K562 (cell line): ENCODE measurements around the gene NDUFAB1. TPM values are rescaled to one million over a fixed set of nuclear protein-coding genes. Genes with fewer than 3 reads are reported as not detected.

Experiments used
- ARID4B ChIP-seq: sonication (generic); formaldehyde crosslinking; IDR thresholded peaks from 2 replicates; pipeline ENCODE4 v1.8.0; 2022; ENCODE audit warnings: mild to moderate bottlenecking, missing genetic modification reagents
- C11orf30 ChIP-seq: fragments of 450-650 bp; IDR thresholded peaks from 2 replicates; pipeline ENCODE4 v1.6.1; 2016; ENCODE audit warnings: low read depth, mild to moderate bottlenecking
- CBFA2T2 ChIP-seq: fragments of 450-650 bp; conservative IDR thresholded peaks from 2 replicates; pipeline ENCODE4 v1.6.1; 2017; ENCODE audit warnings: mild to moderate bottlenecking
- EGR1 ChIP-seq: fragments of 450-650 bp; conservative IDR thresholded peaks from 2 replicates; pipeline ENCODE4 v1.6.1; 2017; ENCODE audit warnings: mild to moderate bottlenecking
- MEIS2 ChIP-seq: fragments of 450-650 bp; IDR thresholded peaks from 2 replicates; pipeline ENCODE4 v1.6.1; 2014; ENCODE audit warnings: mild to moderate bottlenecking; ENCODE audit not compliant: partially characterized antibody
- NEUROD1 ChIP-seq: fragments of 150-350 bp; IDR thresholded peaks from 2 replicates; pipeline ENCODE4 v1.6.1; 2014; ENCODE audit warnings: borderline replicate concordance, low read length, low read depth; ENCODE audit not compliant: partially characterized antibody
- TBL1XR1 ChIP-seq, 2 experiments: IDR thresholded peaks; 2 replicates each; pipeline ENCODE4 v1.6.1; 2012; ENCODE audit warnings: improper control_type of control experiment in 2 of 2, low read length in 2 of 2, mild to moderate bottlenecking in 1 of 2
- THRB ChIP-seq: fragments of 450-650 bp; formaldehyde crosslinking; conservative IDR thresholded peaks from 2 replicates; pipeline ENCODE4 v1.4.0; 2022; ENCODE audit warnings: mild to moderate bottlenecking, missing genetic modification characterization
- polyA plus RNA-seq, 8 experiments: library from polyadenylated mRNA; depleted of rRNA in 4 of 8; stranded (reverse) in 5 of 8; unstranded in 3 of 8; fragments of >200 nt; fragmentation: Nextera tagmentation in 2 of 8; fragmentation: Illumina TruSeq in 1 of 8; extraction: Ambion mirVana in 2 of 8; extraction: Trizol in 1 of 8; gene quantifications; 2 replicates each; pipeline versions ENCODE4 v1.2.1 to v1.2.3, GENCODE V29; 2011 to 2014; ENCODE audit warnings: inconsistent platforms in 1 of 8, missing spikeins in 1 of 8
- total RNA-seq, 7 experiments: library from RNA; depleted of rRNA in 6 of 7; stranded (reverse); fragments of >200 nt in 6 of 7; fragmentation: Illumina TruSeq in 2 of 7; extraction: Trizol in 2 of 7; gene quantifications; 2 replicates each; pipeline versions ENCODE4 v1.2.1 to v1.2.3, GENCODE V29; 2011 to 2021; ENCODE audit warnings: low replicate concordance in 1 of 7
- TF ChIP-seq, protein P1 (sequence below): fragments of 450-650 bp; IDR thresholded peaks from 2 replicates; pipeline ENCODE4 v1.6.1; 2016; ENCODE audit warnings: mild to moderate bottlenecking, moderate library complexity

The NDUFAB1 gene
- total and polyA plus RNA-seq, 9 of the 15 experiments (the other 6 are each of a cell fraction or from before 2014, with no cell fraction given): 123 to 481 (median 238) TPM

DNA sequence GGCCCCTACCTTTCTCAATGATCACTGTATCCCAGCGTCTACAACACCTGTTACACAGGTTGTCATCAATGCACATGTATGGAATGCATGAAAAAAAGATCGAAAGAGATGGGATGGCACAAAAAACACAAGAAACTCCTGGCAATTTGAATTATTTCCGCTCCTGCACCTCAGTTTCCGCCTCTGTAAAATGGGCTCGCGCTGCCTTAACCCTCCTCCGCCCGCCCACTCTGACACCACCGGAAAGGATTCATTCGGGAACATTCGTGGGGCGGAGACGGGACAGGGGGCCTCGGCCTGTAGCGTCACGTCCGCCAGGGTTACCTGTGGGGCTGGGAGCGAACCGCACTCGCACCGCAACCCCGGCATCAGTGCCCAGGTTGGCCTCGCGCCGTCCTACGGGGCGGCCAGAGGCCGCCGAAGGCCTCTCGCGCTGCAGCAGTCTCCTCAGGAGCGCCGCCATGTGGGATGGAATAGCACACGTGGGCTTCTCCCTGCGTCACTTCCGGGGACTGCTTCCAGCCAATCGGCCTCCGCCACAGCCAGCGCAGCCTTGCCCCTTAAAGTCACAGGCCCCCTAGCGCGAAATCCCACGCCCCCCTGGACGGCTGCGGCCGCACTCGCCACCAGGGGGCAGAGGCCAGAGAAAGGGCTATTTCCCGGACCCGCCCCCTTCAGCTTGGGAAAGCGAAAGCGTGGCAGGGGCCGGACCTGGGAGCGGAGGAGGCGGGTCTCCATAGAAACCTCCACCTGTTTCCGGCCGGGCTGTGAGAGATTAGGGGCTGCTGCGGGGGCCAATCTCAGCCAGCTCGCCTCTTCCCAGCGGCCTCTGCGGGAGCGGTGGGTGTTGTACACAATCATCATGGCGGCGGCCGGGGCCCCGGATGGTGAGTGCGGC is 39.0 kb downstream of the NDUFAB1 start, which contains the start of the genes EARS2 and UBFD1 (continued):
- TF ChIP-seq NEUROD1 (peak; percentile 92), MEIS2 (peak; percentile 32), THRB (CRISPR knock-in tag) (0 out of 2 replicates have a peak, but pooled peaks have one; percentile 51), C11orf30 (peak; percentile 86), EGR1 (peak; percentile 96), CBFA2T2 (peak; percentile 52), ARID4B (peak; percentile 98), TBL1XR1 (IDR thresholded peaks at IDR 0.05; ENCODE audit: low read length in 2 of 2) (peak; percentile 19 to 63; a peak in 2 of 4 replicates)
- TF ChIP-seq, protein P1, sequence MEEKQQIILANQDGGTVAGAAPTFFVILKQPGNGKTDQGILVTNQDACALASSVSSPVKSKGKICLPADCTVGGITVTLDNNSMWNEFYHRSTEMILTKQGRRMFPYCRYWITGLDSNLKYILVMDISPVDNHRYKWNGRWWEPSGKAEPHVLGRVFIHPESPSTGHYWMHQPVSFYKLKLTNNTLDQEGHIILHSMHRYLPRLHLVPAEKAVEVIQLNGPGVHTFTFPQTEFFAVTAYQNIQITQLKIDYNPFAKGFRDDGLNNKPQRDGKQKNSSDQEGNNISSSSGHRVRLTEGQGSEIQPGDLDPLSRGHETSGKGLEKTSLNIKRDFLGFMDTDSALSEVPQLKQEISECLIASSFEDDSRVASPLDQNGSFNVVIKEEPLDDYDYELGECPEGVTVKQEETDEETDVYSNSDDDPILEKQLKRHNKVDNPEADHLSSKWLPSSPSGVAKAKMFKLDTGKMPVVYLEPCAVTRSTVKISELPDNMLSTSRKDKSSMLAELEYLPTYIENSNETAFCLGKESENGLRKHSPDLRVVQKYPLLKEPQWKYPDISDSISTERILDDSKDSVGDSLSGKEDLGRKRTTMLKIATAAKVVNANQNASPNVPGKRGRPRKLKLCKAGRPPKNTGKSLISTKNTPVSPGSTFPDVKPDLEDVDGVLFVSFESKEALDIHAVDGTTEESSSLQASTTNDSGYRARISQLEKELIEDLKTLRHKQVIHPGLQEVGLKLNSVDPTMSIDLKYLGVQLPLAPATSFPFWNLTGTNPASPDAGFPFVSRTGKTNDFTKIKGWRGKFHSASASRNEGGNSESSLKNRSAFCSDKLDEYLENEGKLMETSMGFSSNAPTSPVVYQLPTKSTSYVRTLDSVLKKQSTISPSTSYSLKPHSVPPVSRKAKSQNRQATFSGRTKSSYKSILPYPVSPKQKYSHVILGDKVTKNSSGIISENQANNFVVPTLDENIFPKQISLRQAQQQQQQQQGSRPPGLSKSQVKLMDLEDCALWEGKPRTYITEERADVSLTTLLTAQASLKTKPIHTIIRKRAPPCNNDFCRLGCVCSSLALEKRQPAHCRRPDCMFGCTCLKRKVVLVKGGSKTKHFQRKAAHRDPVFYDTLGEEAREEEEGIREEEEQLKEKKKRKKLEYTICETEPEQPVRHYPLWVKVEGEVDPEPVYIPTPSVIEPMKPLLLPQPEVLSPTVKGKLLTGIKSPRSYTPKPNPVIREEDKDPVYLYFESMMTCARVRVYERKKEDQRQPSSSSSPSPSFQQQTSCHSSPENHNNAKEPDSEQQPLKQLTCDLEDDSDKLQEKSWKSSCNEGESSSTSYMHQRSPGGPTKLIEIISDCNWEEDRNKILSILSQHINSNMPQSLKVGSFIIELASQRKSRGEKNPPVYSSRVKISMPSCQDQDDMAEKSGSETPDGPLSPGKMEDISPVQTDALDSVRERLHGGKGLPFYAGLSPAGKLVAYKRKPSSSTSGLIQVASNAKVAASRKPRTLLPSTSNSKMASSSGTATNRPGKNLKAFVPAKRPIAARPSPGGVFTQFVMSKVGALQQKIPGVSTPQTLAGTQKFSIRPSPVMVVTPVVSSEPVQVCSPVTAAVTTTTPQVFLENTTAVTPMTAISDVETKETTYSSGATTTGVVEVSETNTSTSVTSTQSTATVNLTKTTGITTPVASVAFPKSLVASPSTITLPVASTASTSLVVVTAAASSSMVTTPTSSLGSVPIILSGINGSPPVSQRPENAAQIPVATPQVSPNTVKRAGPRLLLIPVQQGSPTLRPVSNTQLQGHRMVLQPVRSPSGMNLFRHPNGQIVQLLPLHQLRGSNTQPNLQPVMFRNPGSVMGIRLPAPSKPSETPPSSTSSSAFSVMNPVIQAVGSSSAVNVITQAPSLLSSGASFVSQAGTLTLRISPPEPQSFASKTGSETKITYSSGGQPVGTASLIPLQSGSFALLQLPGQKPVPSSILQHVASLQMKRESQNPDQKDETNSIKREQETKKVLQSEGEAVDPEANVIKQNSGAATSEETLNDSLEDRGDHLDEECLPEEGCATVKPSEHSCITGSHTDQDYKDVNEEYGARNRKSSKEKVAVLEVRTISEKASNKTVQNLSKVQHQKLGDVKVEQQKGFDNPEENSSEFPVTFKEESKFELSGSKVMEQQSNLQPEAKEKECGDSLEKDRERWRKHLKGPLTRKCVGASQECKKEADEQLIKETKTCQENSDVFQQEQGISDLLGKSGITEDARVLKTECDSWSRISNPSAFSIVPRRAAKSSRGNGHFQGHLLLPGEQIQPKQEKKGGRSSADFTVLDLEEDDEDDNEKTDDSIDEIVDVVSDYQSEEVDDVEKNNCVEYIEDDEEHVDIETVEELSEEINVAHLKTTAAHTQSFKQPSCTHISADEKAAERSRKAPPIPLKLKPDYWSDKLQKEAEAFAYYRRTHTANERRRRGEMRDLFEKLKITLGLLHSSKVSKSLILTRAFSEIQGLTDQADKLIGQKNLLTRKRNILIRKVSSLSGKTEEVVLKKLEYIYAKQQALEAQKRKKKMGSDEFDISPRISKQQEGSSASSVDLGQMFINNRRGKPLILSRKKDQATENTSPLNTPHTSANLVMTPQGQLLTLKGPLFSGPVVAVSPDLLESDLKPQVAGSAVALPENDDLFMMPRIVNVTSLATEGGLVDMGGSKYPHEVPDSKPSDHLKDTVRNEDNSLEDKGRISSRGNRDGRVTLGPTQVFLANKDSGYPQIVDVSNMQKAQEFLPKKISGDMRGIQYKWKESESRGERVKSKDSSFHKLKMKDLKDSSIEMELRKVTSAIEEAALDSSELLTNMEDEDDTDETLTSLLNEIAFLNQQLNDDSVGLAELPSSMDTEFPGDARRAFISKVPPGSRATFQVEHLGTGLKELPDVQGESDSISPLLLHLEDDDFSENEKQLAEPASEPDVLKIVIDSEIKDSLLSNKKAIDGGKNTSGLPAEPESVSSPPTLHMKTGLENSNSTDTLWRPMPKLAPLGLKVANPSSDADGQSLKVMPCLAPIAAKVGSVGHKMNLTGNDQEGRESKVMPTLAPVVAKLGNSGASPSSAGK: peak; percentile 73; the same call in 1 of the 2 replicates
